GM23248 (cell line): ENCODE data around the gene RCAN1.

Experiments
- EZH2 ChIP-seq: fragments of 200-600 bp; sonication (generic); IDR thresholded peaks from 2 replicates; pipeline ENCODE4 v1.6.1; 2018; ENCODE audit warnings: antibody characterized with exemption, mild to moderate bottlenecking; ENCODE audit not compliant: insufficient read depth, poor library complexity, severe bottlenecking
- EZH2phosphoT487 ChIP-seq: fragments of 200-600 bp; sonication (generic); IDR thresholded peaks from 2 replicates; pipeline ENCODE4 v1.6.1; 2018; ENCODE audit warnings: antibody characterized with exemption, moderate library complexity, mild to moderate bottlenecking, low read depth; ENCODE audit not compliant: insufficient read depth

- TF ChIP-seq EZH2phosphoT487 (no peak), EZH2 (no peak)
These were observed 86.8 kb downstream of the RCAN1 start for GRCh38 chr21:34528131-34528561.
